PC-3 (cell line): ENCODE results near the gene ITPR3. TPM values are rescaled to one million over a fixed set of nuclear protein-coding genes. Genes with fewer than 3 reads are reported as not detected.

Source experiments
- ATAC-seq: fragments of 200-7000 bp; cut with Tn5 transposase; 2 replicates; pipeline ENCODE4 v1.9.1; 2020; ENCODE audit warnings: mild to moderate bottlenecking, moderate library complexity
- BruUV-seq: library from RNA; stranded (reverse); fragments of 400-500 nt; replicated peaks from 2 replicates; lab custom pipeline; 2021; lab: Mats Ljungman, UMichigan
- CTCF ChIA-PET: fragments of 300-600 bp; sonication (Branson Sonifier 250); formaldehyde crosslinking; loops from one replicate; lab custom pipeline; 2022; ENCODE audit warnings: antibody characterized with exemption; lab: Charles Lee
- POLR2A ChIA-PET: fragments of 300-600 bp; sonication (Branson Sonifier 250); formaldehyde crosslinking; loops from one replicate; lab custom pipeline; 2022; ENCODE audit warnings: antibody characterized with exemption; ENCODE audit not compliant: unreplicated experiment; lab: Charles Lee
- DNase-seq: peaks from one replicate; pipeline ENCODE4 v3.0.0-alpha.2; 2015
- H2AFZ ChIP-seq: fragments of 300-600 bp; sonication (generic); 2 replicates; pipeline ENCODE4 v1.6.0; 2016; ENCODE audit warnings: antibody characterized with exemption, low read length
- H3F3A ChIP-seq: fragments of 300-600 bp; sonication (generic); one replicate; pipeline ENCODE4 v1.6.0; 2017; ENCODE audit warnings: antibody characterized with exemption, low read length, control low read depth, mild to moderate bottlenecking; ENCODE audit not compliant: unreplicated experiment
- H3K27ac ChIP-seq: fragments of 300-600 bp; sonication (generic); 2 replicates; pipeline ENCODE4 v1.5.1; 2016; ENCODE audit warnings: mild to moderate bottlenecking, low read length
- H3K27me3 ChIP-seq: fragments of 300-600 bp; sonication (generic); 2 replicates; pipeline ENCODE4 v1.6.1; 2016; ENCODE audit warnings: low read length, mixed read lengths
- H3K36me3 ChIP-seq: fragments of 300-600 bp; sonication (generic); 2 replicates; pipeline ENCODE4 v1.6.1; 2016; ENCODE audit warnings: low read depth, mixed run types, low read length, mixed read lengths
- H3K4me1 ChIP-seq: fragments of 300-600 bp; sonication (generic); 2 replicates; pipeline ENCODE4 v1.5.1; 2016; ENCODE audit warnings: low read length; ENCODE audit not compliant: insufficient read depth
- H3K4me2 ChIP-seq: fragments of 300-600 bp; sonication (generic); 2 replicates; pipeline ENCODE4 v1.6.0; 2016; ENCODE audit warnings: low read length
- H3K4me3 ChIP-seq: fragments of 300-600 bp; sonication (generic); 2 replicates; pipeline ENCODE4 v1.5.1; 2016; ENCODE audit warnings: mild to moderate bottlenecking, low read length, mixed read lengths
- H3K79me2 ChIP-seq: fragments of 300-600 bp; sonication (generic); 2 replicates; pipeline ENCODE4 v1.6.1; 2017; ENCODE audit warnings: low read length, mixed read lengths
- H3K9ac ChIP-seq: fragments of 300-600 bp; sonication (generic); 2 replicates; pipeline ENCODE4 v1.6.0; 2016; ENCODE audit warnings: mild to moderate bottlenecking, low read length
- H3K9me2 ChIP-seq: fragments of 300-600 bp; sonication (generic); replicated peaks from 2 replicates; pipeline ENCODE4 v1.6.1; 2016; ENCODE audit warnings: mixed run types, low read length, mixed read lengths
- H3K9me3 ChIP-seq: fragments of 300-600 bp; sonication (generic); 2 replicates; pipeline ENCODE4 v1.6.1; 2016; ENCODE audit warnings: low read length, mixed read lengths
- H4K20me1 ChIP-seq: fragments of 300-600 bp; sonication (generic); 2 replicates; pipeline ENCODE4 v1.6.1; 2016; ENCODE audit warnings: low read length, mixed read lengths
- EZH2 ChIP-seq: fragments of 300-600 bp; sonication (generic); IDR thresholded peaks from one replicate; pipeline ENCODE4 v1.6.1; 2017; ENCODE audit warnings: antibody characterized with exemption, mild to moderate bottlenecking, low read length; ENCODE audit not compliant: unreplicated experiment
- EZH2phosphoT487 ChIP-seq: fragments of 300-600 bp; sonication (generic); IDR thresholded peaks from 2 replicates; pipeline ENCODE4 v1.6.1; 2018; ENCODE audit warnings: mild to moderate bottlenecking, antibody characterized with exemption, low read length, borderline replicate concordance
- intact Hi-C: fragments of 100-400 bp; cut with micrococcal nuclease; formaldehyde crosslinking; loops from 2 replicates; pipeline ENCODE4 v1.9.0; 2023
- total RNA-seq: library from RNA; depleted of rRNA; stranded (reverse); fragments of >200 nt; gene quantifications from 2 replicates; pipeline ENCODE4 v1.2.3, GENCODE V29; 2014
- TF ChIP-seq, protein P1 (sequence below): fragments of 300-600 bp; sonication (generic); conservative IDR thresholded peaks from 2 replicates; pipeline ENCODE4 v1.5.1; 2017; ENCODE audit warnings: antibody characterized with exemption, low read depth, mild to moderate bottlenecking, low read length

The ITPR3 gene
- total RNA-seq, 1 experiment from 2014 or later = 41.8 TPM

DNA sequence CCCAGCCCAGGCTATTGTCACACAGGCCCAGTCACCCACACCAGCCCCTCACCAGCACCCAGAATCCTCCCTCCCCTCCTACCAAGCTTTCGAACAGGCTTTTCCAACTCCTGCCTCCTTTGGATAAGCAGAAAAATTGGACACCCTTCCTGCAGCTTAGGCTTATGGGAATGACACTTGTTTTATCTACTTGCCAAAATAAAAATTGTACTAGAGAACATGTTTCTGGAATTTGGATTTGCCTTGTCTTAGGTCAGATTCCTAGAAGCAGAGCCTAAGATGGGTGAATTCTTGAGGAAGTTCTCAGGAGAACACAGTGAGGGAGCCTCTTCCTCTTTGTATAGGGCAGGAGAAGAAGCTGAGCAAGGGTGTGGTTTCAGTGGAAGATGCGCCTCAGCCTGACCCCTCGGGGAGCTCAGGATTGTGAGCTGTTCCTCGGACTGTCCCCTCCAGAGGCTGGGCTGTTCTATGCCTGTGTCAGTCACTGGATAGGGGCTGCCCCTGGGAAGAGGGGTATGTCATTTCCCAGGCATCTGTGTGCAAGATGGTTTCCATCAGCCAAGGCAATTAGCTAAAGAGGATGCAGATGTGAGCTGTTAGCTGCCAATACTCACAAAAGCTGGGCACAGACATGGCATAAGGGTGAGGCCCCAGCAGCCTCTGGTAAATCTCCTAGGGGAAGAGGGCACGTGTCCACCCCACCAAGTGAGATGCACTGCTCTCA lies 33.9 kb downstream of the ITPR3 start:
- Histone ChIP-seq H3K4me1 (no peaks in the 10 kb centered on the region), H3K9me3 (no peaks in the 10 kb centered on the region), H3K4me2 (no peak overlapping the region), H3K4me3 (no peak overlapping the region), H3K9ac (no peak overlapping the region), H3K79me2 (0 out of 2 replicates have a peak, but pooled peaks cover 3% of the 10 kb centered on the region), H3K9me2 (no peaks in the 10 kb centered on the region), H3K36me3 (peaks cover 4% of the 10 kb centered on the region; the same call in 1 of the 2 replicates), H3K27ac (no peak overlapping the region), H4K20me1 (no peaks in the 10 kb centered on the region), H3F3A (no peaks in the 10 kb centered on the region), H2AFZ (no peak overlapping the region), H3K27me3 (no peaks in the 10 kb centered on the region)
- ATAC-seq = no peak
- DNase-seq = no peak
- POLR2A ChIA-PET = no interaction called here
- intact Hi-C loops = no loop called here
- TF ChIP-seq, protein P1, sequence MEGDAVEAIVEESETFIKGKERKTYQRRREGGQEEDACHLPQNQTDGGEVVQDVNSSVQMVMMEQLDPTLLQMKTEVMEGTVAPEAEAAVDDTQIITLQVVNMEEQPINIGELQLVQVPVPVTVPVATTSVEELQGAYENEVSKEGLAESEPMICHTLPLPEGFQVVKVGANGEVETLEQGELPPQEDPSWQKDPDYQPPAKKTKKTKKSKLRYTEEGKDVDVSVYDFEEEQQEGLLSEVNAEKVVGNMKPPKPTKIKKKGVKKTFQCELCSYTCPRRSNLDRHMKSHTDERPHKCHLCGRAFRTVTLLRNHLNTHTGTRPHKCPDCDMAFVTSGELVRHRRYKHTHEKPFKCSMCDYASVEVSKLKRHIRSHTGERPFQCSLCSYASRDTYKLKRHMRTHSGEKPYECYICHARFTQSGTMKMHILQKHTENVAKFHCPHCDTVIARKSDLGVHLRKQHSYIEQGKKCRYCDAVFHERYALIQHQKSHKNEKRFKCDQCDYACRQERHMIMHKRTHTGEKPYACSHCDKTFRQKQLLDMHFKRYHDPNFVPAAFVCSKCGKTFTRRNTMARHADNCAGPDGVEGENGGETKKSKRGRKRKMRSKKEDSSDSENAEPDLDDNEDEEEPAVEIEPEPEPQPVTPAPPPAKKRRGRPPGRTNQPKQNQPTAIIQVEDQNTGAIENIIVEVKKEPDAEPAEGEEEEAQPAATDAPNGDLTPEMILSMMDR = no peak
- TF ChIP-seq EZH2 = no peak
- no peak for TF ChIP-seq EZH2phosphoT487
- CTCF ChIA-PET = no interaction called here
- no TSS peak for BruUV-seq

DNA sequence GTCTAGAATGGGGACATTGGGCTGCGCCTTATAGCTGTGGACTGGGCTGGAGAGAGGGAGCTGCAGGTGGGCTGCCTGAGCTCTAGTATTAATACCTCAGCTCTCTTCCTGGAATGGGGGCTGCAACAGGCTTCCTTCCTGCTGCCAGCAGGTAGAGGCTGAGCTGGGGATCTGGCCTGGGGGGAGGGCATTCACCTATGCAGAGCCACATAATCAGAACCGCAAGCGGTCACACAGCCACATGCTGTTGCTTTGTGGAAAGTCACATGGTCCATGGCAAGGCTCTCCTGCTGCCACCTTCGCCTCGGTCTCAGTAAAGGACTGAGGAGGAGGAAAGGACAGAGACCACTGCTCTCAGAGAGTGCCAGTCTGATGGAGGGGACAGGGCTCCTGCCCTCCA lies 35.7 kb downstream of the ITPR3 start:
- DNase-seq (no peak), ATAC-seq (no peak)
- POLR2A ChIA-PET = no interaction called here
- TF ChIP-seq EZH2phosphoT487 (no peak), EZH2 (no peak)
- TF ChIP-seq, protein P1 = no peak
- Histone ChIP-seq H3K36me3 (peaks cover 4% of the 10 kb centered on the region; the same call in 1 of the 2 replicates), H3K4me1 (no peaks in the 10 kb centered on the region), H3K9me2 (no peaks in the 10 kb centered on the region), H4K20me1 (no peaks in the 10 kb centered on the region), H3K79me2 (no peaks in the 10 kb centered on the region), H3K27me3 (no peaks in the 10 kb centered on the region), H3F3A (no peaks in the 10 kb centered on the region), H3K4me2 (no peak overlapping the region), H3K9me3 (no peaks in the 10 kb centered on the region), H3K27ac (no peak overlapping the region), H3K9ac (no peak overlapping the region), H2AFZ (no peak overlapping the region), H3K4me3 (no peak overlapping the region)
- CTCF ChIA-PET = no interaction called here
- intact Hi-C loops = no loop called here
- no TSS peak for BruUV-seq
